Hematopoietic multipotent progenitor cell (in vitro differentiated cells): ENCODE measurements around the gene RNF114. TPM values are rescaled to one million over a fixed set of nuclear protein-coding genes. Genes with fewer than 3 reads are reported as not detected.
"Not testable (repeated sequence)": the region's sequence is repeated elsewhere in the genome, so short reads cannot be mapped to it uniquely, and the experiment has no call there.

ENCODE experiments used
- DNase-seq, 3 donors: peaks; one replicate each; pipeline ENCODE4 v3.0.0-alpha.2; 2011 to 2015; ENCODE audit warnings: low read depth in 2 of 3, low spot score in 2 of 3
- total RNA-seq: library from RNA; depleted of rRNA; stranded (reverse); fragments of >200 nt; gene quantifications from one replicate; pipeline ENCODE4 v1.2.3, GENCODE V29; 2012

The RNF114 gene
- total RNA-seq, 1 donor: 239 TPM

DNA sequence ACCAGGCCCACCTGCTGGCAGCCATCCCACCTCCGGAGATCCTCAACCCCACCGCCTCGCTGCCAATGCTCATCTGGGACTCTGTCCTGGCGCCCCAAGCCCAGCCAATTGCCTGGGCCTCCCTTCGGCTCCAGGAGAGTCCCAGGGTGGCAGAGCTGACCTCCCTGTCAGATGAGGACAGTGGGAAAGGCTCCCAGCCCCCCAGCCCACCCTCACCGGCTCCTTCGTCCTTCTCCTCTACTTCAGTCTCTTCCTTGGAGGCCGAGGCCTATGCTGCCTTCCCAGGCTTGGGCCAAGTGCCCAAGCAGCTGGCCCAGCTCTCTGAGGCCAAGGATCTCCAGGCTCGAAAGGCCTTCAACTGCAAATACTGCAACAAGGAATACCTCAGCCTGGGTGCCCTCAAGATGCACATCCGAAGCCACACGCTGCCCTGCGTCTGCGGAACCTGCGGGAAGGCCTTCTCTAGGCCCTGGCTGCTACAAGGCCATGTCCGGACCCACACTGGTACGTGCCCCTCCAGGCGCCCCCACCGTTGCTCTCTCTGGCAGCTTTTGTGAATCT lies 47.7 kb downstream of the RNF114 start:
- DNase-seq: no peak

DNA sequence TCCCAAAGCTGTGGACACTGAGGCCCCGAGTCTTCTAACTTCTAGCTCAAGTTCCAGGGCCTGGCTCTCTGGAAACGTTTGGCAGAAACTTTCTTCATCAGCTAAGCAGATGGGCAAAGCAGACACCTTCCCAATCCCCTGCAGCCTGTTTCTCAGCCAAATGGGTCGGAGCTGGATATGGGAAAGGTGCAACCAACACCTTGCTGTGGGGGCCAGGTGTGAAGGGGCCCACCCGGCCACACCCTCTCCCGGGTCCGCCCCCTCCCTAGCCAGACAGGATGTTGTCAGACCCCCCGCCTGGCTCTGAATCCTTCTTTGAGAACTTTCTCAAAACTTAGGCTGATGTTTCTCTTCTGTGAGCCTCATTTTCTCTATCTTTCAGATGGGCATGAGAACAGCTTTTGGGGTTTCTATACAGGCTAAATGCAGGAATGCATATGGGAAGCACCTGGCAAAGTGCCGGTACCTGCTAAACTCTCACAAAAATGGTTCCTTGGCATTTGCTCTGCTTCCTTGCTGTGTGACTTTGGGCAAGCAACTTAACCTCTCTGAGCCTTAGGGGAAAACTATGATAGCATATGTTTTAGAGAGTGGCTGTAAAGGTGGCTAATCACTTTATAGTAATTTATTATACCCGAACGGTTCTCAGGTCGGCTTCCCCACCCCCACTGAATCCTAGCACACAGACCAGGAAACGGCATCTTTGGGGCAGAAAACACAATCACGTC lies 48.4 kb downstream of the RNF114 start:
- DNase-seq: no peak

DNA sequence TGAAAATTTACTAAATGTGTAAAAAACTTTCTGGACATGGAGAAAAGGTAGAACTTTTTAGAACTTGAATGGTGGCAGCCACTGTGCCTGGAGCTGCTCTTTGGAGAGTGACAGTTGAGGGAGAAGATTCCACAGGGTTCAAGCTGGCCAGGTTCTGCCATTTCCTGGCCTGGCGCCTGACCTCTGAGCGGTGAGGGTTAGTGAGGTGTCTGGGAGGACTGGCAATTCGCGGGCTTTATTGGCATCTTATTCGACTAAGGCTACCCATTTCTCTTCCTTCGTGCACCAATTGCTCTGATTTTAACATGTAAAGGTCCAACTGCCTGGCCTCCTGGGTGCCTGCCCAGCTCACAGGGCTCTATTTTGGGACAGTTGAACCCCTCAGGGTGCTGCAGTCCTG lies 49.0 kb downstream of the RNF114 start:
- no peak for DNase-seq

DNA sequence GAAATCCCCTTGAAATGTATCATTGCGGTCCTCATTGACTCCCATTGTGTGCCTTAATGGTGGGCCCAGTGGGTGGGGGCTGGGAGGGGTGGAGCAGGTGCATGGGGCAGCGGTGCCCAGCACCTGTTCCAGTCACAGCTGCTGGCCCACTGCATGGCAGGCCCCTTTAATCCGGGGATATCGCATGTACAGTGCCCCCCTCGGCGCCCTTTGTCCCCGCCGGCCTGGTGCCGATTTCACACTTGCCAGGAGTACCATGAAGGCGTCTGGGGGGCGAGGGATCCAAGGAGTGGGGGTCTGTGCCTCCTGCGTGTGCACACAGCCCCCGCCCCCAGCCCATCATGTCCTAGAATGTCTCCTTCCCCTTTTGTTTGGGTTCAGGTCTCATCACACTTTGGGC lies 49.4 kb downstream of the RNF114 start:
- no peak for DNase-seq

DNA sequence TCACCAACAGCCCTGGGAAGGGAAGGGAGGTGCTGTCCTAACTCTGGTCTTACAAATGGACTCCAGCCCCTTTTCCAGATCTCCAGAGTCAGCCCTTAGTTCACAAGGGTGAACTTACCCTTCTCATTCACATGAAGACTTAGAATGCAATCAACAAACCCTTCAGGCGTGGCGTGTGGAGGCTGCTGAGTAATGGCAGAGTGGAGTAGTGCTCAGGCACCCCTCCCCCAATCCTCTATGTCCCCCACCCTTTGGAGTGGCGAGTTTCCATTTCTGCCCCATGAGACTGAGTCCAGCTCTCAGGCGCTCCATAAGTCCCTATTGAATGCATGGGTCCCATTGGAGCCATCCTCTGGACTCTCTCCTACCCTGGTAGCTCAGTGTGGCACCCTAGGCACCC lies 49.9 kb downstream of the RNF114 start:
- no peak for DNase-seq

DNA sequence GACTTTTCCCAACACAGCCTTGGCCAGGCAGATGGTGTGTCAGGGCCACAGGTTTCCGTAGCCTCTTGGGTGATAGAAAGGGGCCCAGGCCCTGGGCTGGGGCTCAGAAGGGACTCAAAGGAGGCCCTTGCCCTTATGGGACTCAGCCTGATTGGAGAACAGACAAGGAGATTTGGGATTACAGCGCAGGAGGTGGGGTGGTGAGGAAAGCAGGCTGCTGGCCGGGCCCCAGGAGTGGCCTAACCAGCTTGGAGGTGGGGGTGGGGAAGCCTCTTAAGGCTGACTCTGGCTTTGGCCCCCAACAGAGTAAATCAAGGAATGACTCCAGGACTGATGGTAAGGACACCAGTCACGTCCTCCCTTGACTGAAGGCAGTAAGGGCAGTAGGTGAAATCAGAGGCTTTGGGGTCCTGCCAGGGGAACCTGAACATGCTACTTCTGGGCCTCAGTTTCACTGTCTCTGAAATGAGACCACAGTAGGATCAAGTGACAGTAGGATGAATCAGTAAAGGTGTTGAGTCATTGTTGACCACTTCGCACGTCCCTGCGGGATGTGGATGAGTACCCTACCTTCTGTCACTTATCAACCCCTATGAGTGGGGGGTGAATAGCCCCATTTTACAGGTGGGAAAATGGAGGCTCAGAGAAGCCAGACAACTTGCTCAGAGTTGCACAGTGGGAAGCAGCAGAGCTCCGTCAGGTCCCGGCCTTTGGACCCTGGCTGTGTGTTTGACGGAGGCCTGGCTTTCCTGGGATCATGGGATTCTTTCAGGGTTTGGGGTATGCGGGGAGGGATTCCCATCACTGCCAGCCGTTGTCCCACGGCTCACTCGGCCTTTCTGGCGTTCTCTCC lies 51.0 kb downstream of the RNF114 start:
- no peak for DNase-seq

DNA sequence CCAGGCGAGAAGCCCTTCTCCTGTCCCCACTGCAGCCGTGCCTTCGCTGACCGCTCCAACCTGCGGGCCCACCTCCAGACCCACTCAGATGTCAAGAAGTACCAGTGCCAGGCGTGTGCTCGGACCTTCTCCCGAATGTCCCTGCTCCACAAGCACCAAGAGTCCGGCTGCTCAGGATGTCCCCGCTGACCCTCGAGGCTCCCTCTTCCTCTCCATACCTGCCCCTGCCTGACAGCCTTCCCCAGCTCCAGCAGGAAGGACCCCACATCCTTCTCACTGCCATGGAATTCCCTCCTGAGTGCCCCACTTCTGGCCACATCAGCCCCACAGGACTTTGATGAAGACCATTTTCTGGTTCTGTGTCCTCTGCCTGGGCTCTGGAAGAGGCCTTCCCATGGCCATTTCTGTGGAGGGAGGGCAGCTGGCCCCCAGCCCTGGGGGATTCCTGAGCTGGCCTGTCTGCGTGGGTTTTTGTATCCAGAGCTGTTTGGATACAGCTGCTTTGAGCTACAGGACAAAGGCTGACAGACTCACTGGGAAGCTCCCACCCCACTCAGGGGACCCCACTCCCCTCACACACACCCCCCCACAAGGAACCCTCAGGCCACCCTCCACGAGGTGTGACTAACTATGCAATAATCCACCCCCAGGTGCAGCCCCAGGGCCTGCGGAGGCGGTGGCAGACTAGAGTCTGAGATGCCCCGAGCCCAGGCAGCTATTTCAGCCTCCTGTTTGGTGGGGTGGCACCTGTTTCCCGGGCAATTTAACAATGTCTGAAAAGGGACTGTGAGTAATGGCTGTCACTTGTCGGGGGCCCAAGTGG lies 51.9 kb downstream of the RNF114 start:
- DNase-seq: no peak

DNA sequence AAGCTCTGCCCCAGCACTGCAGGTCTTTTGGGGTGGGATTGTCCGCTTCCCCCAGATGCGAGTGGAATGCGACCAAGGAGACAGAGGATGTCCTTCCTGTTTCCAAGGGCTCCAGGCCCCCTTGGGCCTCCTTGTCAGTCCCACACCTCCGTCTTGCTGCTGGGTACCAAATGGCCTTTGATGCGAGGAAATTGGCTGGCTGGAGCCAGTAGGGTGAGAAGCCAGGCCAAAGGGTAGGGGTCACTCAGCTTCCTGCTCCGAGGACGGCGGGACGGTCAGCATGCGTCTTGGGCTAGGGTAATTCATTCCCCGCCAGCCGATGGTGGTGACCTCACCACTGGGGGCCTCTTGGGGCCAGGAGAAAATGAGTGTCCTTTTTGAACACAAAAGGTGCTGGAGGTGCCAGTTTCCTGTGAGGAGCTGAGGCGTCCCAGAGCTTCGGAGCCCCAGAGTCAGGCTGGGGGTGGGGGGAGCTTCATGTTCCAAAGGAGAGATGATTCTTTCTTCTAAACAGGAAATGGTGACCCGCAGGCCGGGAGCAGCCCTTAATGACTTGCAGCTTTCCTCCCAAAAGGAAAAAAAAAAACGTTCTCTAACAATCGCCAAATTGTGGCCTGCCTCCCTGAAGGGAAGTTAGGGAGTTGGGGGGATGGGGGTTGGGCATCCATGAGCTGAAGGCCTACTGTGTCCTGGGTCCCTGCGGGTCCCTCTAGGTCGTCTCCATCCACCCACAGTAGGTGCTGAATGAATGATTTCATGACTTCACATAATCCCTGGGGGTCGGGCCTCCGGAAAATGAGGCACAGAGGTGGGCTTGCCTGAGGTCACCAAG lies 53.3 kb downstream of the RNF114 start:
- no peak for DNase-seq

DNA sequence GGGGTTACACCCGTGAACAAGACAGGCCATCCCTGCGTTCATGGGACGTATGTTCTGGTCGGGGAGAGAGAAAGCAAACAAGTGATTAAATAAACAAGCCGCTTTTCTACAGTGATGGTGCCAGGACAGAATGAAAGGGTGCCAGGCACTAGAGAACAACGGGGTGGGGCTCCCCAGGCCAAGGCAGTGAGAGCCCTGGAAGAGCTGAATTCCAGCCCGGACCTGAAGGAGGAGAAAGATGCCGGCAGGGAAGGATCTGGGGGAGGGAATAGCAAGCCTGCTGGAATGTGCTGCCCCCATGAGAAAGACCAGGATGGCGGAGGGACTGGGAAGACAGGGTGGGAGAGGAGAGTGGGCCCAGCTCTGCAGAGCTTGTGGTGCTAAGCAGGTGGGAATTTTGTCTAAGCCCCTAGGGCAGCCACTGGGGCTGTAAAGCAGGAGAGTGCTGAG lies 54.1 kb downstream of the RNF114 start:
- DNase-seq: no peak

DNA sequence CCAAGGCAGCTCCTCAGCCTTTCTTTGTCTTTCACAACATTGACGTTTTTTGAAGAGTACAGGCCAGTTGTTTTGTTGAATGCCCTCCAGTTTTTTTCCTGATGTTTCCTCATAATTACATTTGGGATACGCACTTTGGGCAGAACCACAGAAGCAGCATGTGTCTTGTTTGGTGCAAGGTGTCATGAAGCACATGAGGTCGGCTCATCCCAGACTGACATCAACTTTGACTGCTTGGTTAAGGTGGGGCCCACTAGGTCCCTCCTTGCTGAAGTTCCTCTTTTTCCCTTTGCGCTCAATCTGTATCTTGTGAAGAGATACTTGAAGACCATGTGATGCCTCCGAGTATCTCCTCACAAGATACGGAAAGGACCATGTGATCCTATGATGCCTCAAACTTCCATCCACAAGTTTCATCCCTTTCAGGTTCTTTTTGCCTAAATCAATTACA lies 57.1 kb downstream of the RNF114 start:
- peak in 2 of 3 donors; percentile 38 to 50 for DNase-seq

DNA sequence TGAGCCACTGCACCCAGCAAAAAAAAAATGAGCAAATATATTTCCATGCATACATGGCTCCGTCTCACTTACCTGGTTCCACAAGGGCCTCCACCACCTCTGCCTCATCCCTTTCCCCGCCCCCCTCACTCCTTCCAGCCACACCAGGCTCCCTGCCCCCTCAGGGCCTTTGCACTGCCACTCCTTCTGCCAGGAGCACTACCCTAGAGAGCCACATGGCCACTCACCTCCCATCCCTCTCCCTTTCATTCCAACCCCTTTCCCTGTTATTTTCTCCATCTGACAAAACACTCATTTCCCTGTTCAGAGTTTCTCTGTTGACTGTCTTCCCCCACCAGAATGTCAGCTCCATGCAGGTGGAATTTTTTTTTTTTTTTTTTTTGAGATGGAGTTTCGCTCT lies 59.4 kb downstream of the RNF114 start:
- no peak for DNase-seq

DNA sequence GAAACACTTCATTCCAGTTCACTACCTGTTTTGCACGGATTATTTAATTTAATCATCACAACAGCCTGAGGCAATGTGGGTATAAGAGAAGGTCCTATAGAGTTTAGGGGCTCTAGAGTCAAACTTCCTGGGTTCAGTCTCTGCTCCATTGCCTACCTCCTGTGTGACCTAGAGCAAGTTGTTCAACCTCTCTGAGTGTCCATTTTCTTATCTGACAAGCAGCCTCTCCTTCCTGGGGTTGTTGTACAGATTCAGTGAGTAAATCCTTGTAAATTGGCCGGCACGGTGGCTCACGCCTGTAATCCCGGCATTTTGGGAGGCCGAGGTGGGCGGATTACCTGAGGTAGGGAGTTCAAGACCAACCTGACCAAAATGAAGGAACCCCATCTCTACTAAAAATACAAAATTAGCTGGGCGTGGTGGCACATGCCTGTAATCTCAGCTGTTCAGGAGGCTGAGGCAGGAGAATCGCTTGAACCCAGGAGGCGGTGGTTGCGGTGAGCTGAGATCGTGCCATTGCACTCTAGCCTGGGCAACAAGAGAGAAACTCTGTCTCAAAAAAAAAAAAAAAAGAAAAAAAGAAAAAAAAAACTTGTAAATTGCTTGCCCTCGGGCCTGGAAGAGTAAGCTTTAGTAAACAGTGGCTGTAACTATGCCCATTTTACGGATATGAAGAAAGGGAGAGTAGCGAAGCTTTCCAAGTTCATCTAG lies 62.4 kb downstream of the RNF114 start:
- not testable (repeated sequence) for DNase-seq

DNA sequence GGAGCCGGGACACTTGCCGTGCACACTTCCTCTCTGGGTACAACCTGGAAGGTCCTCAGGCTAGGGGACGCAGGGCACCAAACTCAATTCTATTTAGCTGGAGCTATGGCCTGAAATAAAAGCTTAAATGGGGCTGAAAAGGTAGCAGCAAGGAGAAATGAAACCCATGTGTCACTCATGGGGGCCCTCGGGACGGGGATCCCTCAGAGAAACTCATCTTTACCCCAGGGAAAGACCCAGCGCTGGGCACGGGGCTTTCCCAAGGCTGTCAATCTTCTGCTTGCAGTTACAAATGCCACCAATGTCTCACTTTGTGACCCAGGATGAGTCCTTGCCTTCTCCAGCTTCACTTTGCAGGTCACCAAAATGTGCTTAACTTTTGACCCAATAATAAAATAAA lies 63.1 kb downstream of the RNF114 start:
- DNase-seq: no peak

DNA sequence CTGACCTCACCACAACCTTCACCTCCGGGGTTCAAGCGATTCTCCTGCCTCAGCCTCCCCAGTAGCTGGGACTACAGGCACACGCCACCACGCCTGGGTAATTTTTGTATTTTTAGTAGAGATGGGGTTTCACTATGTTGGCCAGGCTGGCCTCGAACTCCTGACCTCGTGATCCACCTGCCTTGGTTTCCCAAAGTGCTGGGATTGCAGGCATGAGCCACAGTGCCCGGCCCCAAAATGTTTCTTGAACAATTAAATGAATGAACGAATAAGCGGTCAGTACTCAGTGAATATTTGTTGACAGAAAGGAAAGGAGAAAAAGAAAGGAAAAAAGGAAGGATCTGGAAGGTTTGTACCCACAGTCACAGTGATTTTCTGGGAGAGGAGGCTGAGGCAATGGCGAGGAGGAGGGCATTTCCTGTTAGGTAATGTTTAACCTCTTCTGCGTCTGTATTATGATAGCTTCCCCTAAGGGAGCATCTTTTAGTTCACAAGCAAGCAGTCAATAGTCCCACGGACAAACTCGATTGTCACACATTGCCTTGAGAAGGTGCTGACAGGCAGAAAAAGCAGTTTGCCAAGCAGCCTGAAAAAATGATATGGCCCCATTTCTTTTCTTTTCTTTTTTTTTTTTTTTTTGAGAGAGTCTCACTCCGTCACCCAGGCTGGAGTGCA lies 64.5 kb downstream of the RNF114 start:
- DNase-seq: not testable (repeated sequence)

DNA sequence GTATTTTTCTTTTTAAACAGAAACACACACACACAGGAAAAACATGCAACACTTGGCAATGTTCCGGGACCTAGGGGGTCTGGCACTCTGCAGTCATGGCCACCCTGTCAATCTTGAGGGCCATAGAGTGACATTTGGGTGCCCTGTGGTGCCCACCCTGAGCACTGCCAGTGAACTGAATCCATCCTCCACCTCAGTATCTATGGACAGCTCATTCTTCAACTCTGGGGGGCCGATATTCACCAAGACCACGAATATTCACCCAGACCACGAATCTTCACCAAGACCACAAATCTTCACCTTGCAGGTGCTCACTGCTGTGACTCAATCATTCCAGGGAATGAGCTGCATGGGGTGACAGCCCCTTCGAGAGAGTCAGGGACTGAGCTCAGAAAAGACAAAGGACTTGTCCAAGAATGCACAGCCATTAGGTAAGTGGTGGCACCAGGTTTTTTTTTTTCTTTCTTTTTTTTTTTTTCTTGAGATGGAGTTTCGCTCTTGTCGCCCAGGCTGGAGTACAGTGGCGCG lies 65.7 kb downstream of the RNF114 start:
- DNase-seq: no peak

DNA sequence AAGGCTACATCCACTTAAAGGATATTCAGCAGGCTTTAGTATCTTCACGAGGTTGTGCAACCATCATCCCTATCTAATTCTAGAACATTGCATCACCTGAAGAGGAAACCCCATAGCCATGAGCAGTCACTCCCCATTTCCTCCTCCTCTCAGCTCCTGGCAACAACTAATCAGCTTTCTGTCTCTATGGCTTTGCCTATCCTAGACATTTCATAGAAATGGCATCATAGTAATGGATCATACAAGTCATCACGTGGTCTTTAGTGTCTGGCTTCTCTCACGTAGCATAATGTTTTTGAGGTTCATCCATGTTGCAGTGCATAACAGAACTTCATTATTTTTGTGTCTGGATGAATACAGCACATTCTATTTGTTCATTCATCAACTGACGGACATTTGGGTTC lies 67.1 kb downstream of the RNF114 start:
- DNase-seq: peak in 2 of 3 donors; percentile 60 to 61
